Measurements from ENCODE around the gene AGBL1.

DNA sequence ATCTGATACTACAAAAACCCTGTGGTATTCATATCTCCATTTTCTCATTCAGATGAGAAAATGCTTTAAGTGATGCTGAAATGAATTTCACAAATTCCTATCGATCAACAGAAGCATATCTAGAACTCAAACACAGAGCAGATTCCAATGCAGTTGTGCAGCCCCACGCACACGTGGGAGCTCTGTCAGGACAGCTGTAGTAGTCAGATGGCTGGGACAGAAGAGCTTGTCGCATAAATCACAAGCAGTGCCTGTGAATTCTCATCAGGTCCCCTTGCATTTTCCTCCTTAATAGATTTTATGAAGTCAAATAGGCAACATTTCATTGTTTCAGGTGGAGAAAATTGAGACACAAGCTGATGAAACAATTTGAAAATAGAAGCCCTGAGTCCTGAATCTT is 792.3 kb downstream of the AGBL1 start:
- TF ChIP-seq POLR2A (IDR thresholded peaks at IDR 0.05): no peak
- TF ChIP-seq, protein P1, sequence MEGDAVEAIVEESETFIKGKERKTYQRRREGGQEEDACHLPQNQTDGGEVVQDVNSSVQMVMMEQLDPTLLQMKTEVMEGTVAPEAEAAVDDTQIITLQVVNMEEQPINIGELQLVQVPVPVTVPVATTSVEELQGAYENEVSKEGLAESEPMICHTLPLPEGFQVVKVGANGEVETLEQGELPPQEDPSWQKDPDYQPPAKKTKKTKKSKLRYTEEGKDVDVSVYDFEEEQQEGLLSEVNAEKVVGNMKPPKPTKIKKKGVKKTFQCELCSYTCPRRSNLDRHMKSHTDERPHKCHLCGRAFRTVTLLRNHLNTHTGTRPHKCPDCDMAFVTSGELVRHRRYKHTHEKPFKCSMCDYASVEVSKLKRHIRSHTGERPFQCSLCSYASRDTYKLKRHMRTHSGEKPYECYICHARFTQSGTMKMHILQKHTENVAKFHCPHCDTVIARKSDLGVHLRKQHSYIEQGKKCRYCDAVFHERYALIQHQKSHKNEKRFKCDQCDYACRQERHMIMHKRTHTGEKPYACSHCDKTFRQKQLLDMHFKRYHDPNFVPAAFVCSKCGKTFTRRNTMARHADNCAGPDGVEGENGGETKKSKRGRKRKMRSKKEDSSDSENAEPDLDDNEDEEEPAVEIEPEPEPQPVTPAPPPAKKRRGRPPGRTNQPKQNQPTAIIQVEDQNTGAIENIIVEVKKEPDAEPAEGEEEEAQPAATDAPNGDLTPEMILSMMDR (IDR thresholded peaks at IDR 0.05): no peak
- no peak for TF ChIP-seq EP300 (IDR thresholded peaks at IDR 0.05; ENCODE audit: low read depth)
- TF ChIP-seq POLR2AphosphoS5 (IDR thresholded peaks at IDR 0.05): no peak

All from transverse colon (tissue), 4 donors.